BJ (cell line): ENCODE measurements around the gene JAK1. TPM values are rescaled to one million over a fixed set of nuclear protein-coding genes. Genes with fewer than 3 reads are reported as not detected.

ENCODE experiments used
- CTCF ChIA-PET: fragments of 350-600 bp; formaldehyde crosslinking; extraction: SDS; loops from one replicate; lab custom pipeline; 2021; ENCODE audit warnings: antibody characterized with exemption, inconsistent platforms; lab: Yijun Ruan, JAX
- POLR2A ChIA-PET: fragments of 300-600 bp; sonication (Branson Sonifier 250); formaldehyde crosslinking; extraction: SDS; loops from one replicate; lab custom pipeline; 2021; ENCODE audit warnings: antibody characterized with exemption; lab: Charles Lee
- DNase-seq: peaks from one replicate; pipeline ENCODE4 v3.0.0-alpha.2; 2011; ENCODE audit warnings: low read depth
- H3K27me3 ChIP-seq: 2 replicates; pipeline ENCODE4 v1.6.0; 2011; ENCODE audit warnings: low read length; ENCODE audit not compliant: control insufficient read depth, insufficient read depth
- H3K36me3 ChIP-seq: 2 replicates; pipeline ENCODE4 v1.5.1; 2011; ENCODE audit warnings: low read length; ENCODE audit not compliant: control insufficient read depth, insufficient read depth
- H3K4me3 ChIP-seq: 2 replicates; pipeline ENCODE4 v1.5.1; 2011; ENCODE audit warnings: low read depth, mild to moderate bottlenecking, control low read depth, low read length
- polyA plus RNA-seq: library from polyadenylated mRNA; depleted of rRNA; stranded (reverse); fragments of >200 nt; gene quantifications from 2 replicates; pipeline ENCODE4 v1.2.3, GENCODE V29; 2011
- TF ChIP-seq, protein P1 (sequence below): IDR thresholded peaks from 2 replicates; pipeline ENCODE4 v1.5.1; 2011; ENCODE audit warnings: low read depth, mild to moderate bottlenecking, control low read depth, inconsistent platforms, low read length, moderate library complexity; ENCODE audit not compliant: insufficient read depth

The JAK1 gene
- polyA plus RNA-seq, 1 experiment: 95.0 TPM

DNA sequence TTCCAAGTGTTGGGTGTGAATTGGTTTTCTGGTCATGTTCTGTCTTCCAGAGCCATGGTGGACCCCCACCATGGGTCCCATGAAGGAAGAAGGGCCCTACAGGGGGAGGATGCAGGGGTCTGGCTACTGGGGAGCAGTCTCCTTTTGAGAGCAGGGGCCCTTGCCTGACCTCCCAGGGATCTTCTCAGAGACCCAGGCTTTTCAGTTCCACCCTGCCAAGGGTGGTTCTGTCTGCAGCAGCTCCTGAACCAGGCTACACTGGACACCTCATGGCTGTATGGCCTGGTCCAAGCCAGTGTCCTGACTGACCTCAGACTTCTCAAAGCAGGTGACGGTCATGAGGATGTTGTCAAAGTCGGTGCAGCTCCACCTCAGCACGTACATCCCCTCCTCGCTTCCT, 109.0 kb downstream of the JAK1 start:
- POLR2A ChIA-PET: no interaction called here
- peaks cover 31% of the 10 kb centered on the region for H3K36me3 ChIP-seq

DNA sequence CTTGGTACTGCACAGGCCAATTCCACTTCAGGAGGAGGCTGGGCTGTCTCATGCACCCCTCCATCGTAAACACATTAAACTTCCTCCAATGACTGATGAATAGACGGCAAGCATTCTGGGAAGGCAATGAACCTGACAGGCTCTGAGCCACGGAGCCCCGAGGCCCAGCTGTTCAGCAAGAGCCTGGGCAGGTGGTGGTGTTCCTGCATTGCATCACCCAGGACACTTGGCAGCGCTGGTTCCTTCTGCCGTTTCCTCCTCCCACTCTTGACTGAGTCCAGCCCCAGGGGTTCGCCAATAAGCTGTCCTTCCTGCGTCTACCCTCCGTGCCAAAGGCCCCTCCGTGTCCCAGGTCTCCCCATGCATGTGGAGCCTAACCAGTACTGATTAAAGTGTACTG, 109.8 kb downstream of the JAK1 start:
- Histone ChIP-seq H3K27me3 (no peaks in the 10 kb centered on the region), H3K4me3 (no peak overlapping the region), H3K36me3 (peaks cover 33% of the 10 kb centered on the region)
- TF ChIP-seq, protein P1, sequence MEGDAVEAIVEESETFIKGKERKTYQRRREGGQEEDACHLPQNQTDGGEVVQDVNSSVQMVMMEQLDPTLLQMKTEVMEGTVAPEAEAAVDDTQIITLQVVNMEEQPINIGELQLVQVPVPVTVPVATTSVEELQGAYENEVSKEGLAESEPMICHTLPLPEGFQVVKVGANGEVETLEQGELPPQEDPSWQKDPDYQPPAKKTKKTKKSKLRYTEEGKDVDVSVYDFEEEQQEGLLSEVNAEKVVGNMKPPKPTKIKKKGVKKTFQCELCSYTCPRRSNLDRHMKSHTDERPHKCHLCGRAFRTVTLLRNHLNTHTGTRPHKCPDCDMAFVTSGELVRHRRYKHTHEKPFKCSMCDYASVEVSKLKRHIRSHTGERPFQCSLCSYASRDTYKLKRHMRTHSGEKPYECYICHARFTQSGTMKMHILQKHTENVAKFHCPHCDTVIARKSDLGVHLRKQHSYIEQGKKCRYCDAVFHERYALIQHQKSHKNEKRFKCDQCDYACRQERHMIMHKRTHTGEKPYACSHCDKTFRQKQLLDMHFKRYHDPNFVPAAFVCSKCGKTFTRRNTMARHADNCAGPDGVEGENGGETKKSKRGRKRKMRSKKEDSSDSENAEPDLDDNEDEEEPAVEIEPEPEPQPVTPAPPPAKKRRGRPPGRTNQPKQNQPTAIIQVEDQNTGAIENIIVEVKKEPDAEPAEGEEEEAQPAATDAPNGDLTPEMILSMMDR: no peak
- POLR2A ChIA-PET: no interaction called here
- CTCF ChIA-PET: interaction anchor here (0.5 to 1.5 kb wide), 3 partner anchors 10 to 20 kb away, joined by 3 read pairs; no protein-coding TSS in a partner anchor
- DNase-seq: no peak

More for the DNA sequence above, 109.0 kb downstream of the JAK1 start:
- TF ChIP-seq, protein P1: no peak
- CTCF ChIA-PET: interaction anchor here (1.5 kb wide), 1 partner anchor 9 kb away, joined by 3 read pairs; no protein-coding TSS in a partner anchor
- no peak for DNase-seq
- no peak overlapping the region for H3K4me3 ChIP-seq
- H3K27me3 ChIP-seq: no peaks in the 10 kb centered on the region

DNA sequence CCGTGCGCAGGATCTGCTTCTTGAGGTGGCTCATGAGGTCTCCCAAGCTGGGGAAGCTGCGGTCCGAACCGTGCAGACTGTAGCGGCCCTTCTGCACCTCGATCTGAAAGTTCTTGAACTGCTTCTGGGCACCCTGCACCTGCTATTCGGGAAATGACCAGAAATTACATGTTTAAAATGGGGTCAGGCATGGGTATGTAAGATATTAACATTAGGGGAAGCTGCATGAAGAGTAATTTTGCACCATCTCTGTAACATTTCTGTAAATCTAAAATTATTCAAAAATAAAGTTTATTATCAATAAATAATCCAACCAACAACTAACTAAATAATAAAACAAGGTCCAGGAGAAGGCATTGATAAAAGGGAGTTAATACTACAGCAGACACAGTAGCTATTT, 110.8 kb downstream of the JAK1 start:
- CTCF ChIA-PET: interaction anchor here (1.1 to 1.4 kb wide), 2 partner anchors 9 to 165 kb away, joined by 3 to 4 read pairs; no protein-coding TSS in a partner anchor
- TF ChIP-seq, protein P1: no peak
- POLR2A ChIA-PET: no interaction called here
- Histone ChIP-seq H3K4me3 (no peak overlapping the region), H3K36me3 (peaks cover 34% of the 10 kb centered on the region), H3K27me3 (no peaks in the 10 kb centered on the region)
- no peak for DNase-seq

DNA sequence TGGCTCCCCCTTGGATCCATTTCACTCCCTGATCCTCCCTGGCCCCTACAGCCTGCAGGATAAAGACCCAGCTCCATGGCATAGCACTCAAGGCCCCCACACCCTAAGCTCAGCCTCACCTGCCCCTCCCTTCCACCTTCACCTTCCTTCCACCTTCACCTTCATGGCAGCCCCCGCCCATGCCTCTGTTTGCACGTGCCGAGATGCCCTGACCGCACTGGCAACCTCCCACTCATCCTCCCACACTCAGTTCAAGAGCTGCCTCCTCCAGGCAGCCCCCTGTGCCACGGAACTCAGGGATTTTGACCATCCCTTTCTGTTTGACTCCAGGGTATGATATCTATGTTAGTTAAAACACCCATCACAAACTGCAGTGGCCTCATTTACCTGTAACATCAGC, 111.7 kb downstream of the JAK1 start:
- Histone ChIP-seq H3K36me3 (peaks cover 39% of the 10 kb centered on the region), H3K4me3 (no peak overlapping the region), H3K27me3 (no peaks in the 10 kb centered on the region)
- TF ChIP-seq, protein P1: no peak
- no peak for DNase-seq
- CTCF ChIA-PET: interaction anchor here (1.4 kb wide), 1 partner anchor 166 kb away, joined by 4 read pairs; no protein-coding TSS in a partner anchor
- POLR2A ChIA-PET: no interaction called here

DNA sequence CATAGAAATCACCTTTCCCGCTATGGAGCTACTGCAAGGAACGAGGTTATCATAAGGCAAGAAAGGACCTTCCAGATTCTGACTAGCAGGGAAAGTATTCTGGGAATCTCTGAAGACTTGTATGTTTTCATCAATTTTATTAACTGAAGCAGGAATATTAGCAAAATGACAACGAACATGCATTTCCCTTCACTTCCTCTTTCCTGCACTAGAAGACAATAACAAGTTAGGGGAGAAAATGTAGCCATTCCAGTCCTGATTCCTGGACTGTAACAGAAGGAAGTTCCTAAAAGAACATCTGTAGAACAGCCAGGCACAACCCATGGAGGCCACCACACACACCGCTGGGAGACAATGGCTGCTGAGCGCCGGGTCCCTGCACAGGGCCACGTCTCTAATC, 114.7 kb downstream of the JAK1 start:
- Histone ChIP-seq H3K27me3 (no peaks in the 10 kb centered on the region), H3K4me3 (no peak overlapping the region), H3K36me3 (peaks cover 30% of the 10 kb centered on the region)
- no peak for DNase-seq
- POLR2A ChIA-PET: no interaction called here
- CTCF ChIA-PET: interaction anchor here (1.5 kb wide), 1 partner anchor 176 kb away, joined by 3 read pairs; no protein-coding TSS in a partner anchor
- TF ChIP-seq, protein P1: no peak
